ENCODE measurements around the gene LMNA. TPM values are rescaled to one million over a fixed set of nuclear protein-coding genes. Genes with fewer than 3 reads are reported as not detected.

Gene LMNA
- total and polyA plus RNA-seq, 10 of the 15 experiments (the other 5 are each of a cell fraction or from before 2014, with no cell fraction given): 0.42 to 334 (median 81.1) TPM

- TF ChIP-seq POLR2AphosphoS5 (IDR thresholded peaks at IDR 0.05; ENCODE audit: low read length) (no peak; the same call in 1 of the 2 replicates), SPI1 (IDR thresholded peaks at IDR 0.05; ENCODE audit: borderline replicate concordance, insufficient read depth, low read depth, low read length) (peak; percentile 88), RAD21 (IDR thresholded peaks at IDR 0.05; ENCODE audit: insufficient read depth, low read depth, low read length) (peak; percentile 16; the same call in 1 of the 2 replicates), NFXL1 (IDR thresholded peaks at IDR 0.05; ENCODE audit: borderline replicate concordance) (no peak), ESRRA (IDR thresholded peaks at IDR 0.05; ENCODE audit: low read length) (no peak), FOXM1 (IDR thresholded peaks at IDR 0.05; ENCODE audit: low read depth, low read length) (no peak), FOS (IDR thresholded peaks at IDR 0.05; ENCODE audit: borderline replicate concordance, extremely low read depth, insufficient read length) (no peak), GABPA (IDR thresholded peaks at IDR 0.05; ENCODE audit: low read depth) (no peak), IKZF1 (conservative IDR thresholded peaks at IDR 0.05) (peak; percentile 82), YY1 (IDR thresholded peaks at IDR 0.05; ENCODE audit: low read depth, low read length) (no peak), MLLT1 (IDR thresholded peaks at IDR 0.05) (no peak), YBX1 (IDR thresholded peaks at IDR 0.05) (no peak), RUNX3 (IDR thresholded peaks at IDR 0.05; ENCODE audit: low read length) (peak; percentile 49), MEF2B (IDR thresholded peaks at IDR 0.05; ENCODE audit: partially characterized antibody, poor library complexity, severe bottlenecking) (no peak), RELA (IDR thresholded peaks at IDR 0.05; ENCODE audit: borderline replicate concordance, partially characterized antibody) (no peak), JUND (IDR thresholded peaks at IDR 0.05; ENCODE audit: low read depth, low read length) (no peak), TAF1 (IDR thresholded peaks at IDR 0.05; ENCODE audit: borderline replicate concordance, low read depth, low read length) (no peak), EED (IDR thresholded peaks at IDR 0.05; ENCODE audit: low read depth) (peak; percentile 90), E2F4 (IDR thresholded peaks at IDR 0.05; ENCODE audit: low read depth, low read length) (no peak)
- TF ChIP-seq, protein P1, sequence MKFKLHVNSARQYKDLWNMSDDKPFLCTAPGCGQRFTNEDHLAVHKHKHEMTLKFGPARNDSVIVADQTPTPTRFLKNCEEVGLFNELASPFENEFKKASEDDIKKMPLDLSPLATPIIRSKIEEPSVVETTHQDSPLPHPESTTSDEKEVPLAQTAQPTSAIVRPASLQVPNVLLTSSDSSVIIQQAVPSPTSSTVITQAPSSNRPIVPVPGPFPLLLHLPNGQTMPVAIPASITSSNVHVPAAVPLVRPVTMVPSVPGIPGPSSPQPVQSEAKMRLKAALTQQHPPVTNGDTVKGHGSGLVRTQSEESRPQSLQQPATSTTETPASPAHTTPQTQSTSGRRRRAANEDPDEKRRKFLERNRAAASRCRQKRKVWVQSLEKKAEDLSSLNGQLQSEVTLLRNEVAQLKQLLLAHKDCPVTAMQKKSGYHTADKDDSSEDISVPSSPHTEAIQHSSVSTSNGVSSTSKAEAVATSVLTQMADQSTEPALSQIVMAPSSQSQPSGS (IDR thresholded peaks at IDR 0.05; ENCODE audit: low read length): no peak
- TF ChIP-seq, protein P2, sequence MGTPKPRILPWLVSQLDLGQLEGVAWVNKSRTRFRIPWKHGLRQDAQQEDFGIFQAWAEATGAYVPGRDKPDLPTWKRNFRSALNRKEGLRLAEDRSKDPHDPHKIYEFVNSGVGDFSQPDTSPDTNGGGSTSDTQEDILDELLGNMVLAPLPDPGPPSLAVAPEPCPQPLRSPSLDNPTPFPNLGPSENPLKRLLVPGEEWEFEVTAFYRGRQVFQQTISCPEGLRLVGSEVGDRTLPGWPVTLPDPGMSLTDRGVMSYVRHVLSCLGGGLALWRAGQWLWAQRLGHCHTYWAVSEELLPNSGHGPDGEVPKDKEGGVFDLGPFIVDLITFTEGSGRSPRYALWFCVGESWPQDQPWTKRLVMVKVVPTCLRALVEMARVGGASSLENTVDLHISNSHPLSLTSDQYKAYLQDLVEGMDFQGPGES (IDR thresholded peaks at IDR 0.05): no peak
- TF ChIP-seq, protein P3, sequence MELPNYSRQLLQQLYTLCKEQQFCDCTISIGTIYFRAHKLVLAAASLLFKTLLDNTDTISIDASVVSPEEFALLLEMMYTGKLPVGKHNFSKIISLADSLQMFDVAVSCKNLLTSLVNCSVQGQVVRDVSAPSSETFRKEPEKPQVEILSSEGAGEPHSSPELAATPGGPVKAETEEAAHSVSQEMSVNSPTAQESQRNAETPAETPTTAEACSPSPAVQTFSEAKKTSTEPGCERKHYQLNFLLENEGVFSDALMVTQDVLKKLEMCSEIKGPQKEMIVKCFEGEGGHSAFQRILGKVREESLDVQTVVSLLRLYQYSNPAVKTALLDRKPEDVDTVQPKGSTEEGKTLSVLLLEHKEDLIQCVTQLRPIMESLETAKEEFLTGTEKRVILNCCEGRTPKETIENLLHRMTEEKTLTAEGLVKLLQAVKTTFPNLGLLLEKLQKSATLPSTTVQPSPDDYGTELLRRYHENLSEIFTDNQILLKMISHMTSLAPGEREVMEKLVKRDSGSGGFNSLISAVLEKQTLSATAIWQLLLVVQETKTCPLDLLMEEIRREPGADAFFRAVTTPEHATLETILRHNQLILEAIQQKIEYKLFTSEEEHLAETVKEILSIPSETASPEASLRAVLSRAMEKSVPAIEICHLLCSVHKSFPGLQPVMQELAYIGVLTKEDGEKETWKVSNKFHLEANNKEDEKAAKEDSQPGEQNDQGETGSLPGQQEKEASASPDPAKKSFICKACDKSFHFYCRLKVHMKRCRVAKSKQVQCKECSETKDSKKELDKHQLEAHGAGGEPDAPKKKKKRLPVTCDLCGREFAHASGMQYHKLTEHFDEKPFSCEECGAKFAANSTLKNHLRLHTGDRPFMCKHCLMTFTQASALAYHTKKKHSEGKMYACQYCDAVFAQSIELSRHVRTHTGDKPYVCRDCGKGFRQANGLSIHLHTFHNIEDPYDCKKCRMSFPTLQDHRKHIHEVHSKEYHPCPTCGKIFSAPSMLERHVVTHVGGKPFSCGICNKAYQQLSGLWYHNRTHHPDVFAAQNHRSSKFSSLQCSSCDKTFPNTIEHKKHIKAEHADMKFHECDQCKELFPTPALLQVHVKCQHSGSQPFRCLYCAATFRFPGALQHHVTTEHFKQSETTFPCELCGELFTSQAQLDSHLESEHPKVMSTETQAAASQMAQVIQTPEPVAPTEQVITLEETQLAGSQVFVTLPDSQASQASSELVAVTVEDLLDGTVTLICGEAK (IDR thresholded peaks at IDR 0.05; ENCODE audit: borderline replicate concordance): no peak; the same call in 1 of the 2 replicates
Observed at GRCh38 chr1:156119503-156120209, 5.1 kb downstream of the LMNA start (continued).

Measured in GM12878 (cell line).